HepG2 (cell line): Measurements from ENCODE around the gene IGSF21. TPM values are rescaled to one million over a fixed set of nuclear protein-coding genes. Genes with fewer than 3 reads are reported as not detected.

Source experiments
- ATAC-seq: fragments of 200-7000 bp; cut with Tn5 transposase; 3 replicates; pipeline ENCODE4 v1.9.1; 2020; ENCODE audit warnings: mild to moderate bottlenecking, moderate library complexity
- BruUV-seq: library from RNA; stranded (reverse); fragments of 400-500 nt; replicated peaks from 2 replicates; lab custom pipeline; 2021; lab: Mats Ljungman, UMichigan
- CTCF ChIA-PET: fragments of 300-600 bp; formaldehyde crosslinking; extraction: SDS; loops from one replicate; lab custom pipeline; 2021; ENCODE audit warnings: low total read pairs, inconsistent platforms, low intra/inter-chr PET ratio; lab: Yijun Ruan, JAX
- POLR2A ChIA-PET: fragments of 350-600 bp; sonication (Branson Sonifier 250); formaldehyde crosslinking; loops from one replicate; lab custom pipeline; 2020; ENCODE audit warnings: antibody characterized with exemption, inconsistent platforms; lab: Yijun Ruan, JAX
- DNase-seq: peaks from one replicate; pipeline ENCODE4 v3.0.0-alpha.2; 2015; ENCODE audit warnings: low spot score
- FAIRE-seq: peaks from 3 replicates; lab custom pipeline; 2011; peaks lifted over from hg19 to GRCh38; lab: Jason Lieb, UNC
- H2AFZ ChIP-seq: one replicate; pipeline ENCODE4 v1.6.1; 2011; ENCODE audit warnings: low read length, inconsistent platforms
- H3K27ac ChIP-seq: fragments of 300-600 bp; 3 replicates; pipeline ENCODE4 v1.8.0; 2011; ENCODE audit warnings: mixed run types, mild to moderate bottlenecking, mixed read lengths, low read length, inconsistent platforms; ENCODE audit not compliant: insufficient read depth; ENCODE audit errors: extremely low read length
- H3K27me3 ChIP-seq, 2 experiments: fragments of 200-600 bp in 1 of 2; 2 replicates in 1 of 2; 3 replicates in 1 of 2; pipeline versions ENCODE4 v1.6.0 to v1.8.0; 2011; ENCODE audit warnings: low read length in 2 of 2, mild to moderate bottlenecking in 2 of 2, moderate library complexity in 2 of 2, inconsistent platforms in 1 of 2; ENCODE audit not compliant: insufficient read depth in 2 of 2, control insufficient read depth in 1 of 2
- H3K36me3 ChIP-seq, 2 experiments: fragments of 200-600 bp in 1 of 2; replicated peaks in 1 of 2; 2 replicates in 1 of 2; 3 replicates in 1 of 2; pipeline versions ENCODE4 v1.5.1 to v1.8.0; 2011; ENCODE audit warnings: low read length in 2 of 2, inconsistent platforms in 1 of 2; ENCODE audit not compliant: insufficient read depth in 2 of 2, control insufficient read depth in 1 of 2
- H3K4me1 ChIP-seq: 2 replicates; pipeline ENCODE4 v1.5.1; 2012; ENCODE audit warnings: low read length, inconsistent platforms; ENCODE audit not compliant: insufficient read depth
- H3K4me2 ChIP-seq: 2 replicates; pipeline ENCODE4 v1.6.0; 2011; ENCODE audit warnings: low read depth, low read length, inconsistent platforms
- H3K4me3 ChIP-seq, 3 experiments: fragments of 200-600 bp in 1 of 3; sonication (generic), shearing (Covaris generic) in 1 of 3; replicated peaks in 1 of 3; 2 replicates each; pipeline ENCODE4 v1.5.1; 2011 to 2016; ENCODE audit warnings: low read length in 3 of 3, inconsistent platforms in 2 of 3, low read depth in 2 of 3, mild to moderate bottlenecking in 2 of 3, control low read depth in 1 of 3, mixed read lengths in 1 of 3; ENCODE audit not compliant: insufficient read depth in 1 of 3
- H3K79me2 ChIP-seq: one replicate; pipeline ENCODE4 v1.6.1; 2011; ENCODE audit warnings: low read length, inconsistent platforms; ENCODE audit not compliant: insufficient read depth
- H3K9ac ChIP-seq: 2 replicates; pipeline ENCODE4 v1.6.0; 2011; ENCODE audit warnings: mild to moderate bottlenecking, low read depth, low read length, inconsistent platforms; ENCODE audit not compliant: insufficient read depth
- H3K9me3 ChIP-seq: 2 replicates; pipeline ENCODE4 v1.5.1; 2012; ENCODE audit warnings: mild to moderate bottlenecking, low read length
- H4K20me1 ChIP-seq: 2 replicates; pipeline ENCODE4 v1.6.0; 2011; ENCODE audit warnings: inconsistent platforms, mild to moderate bottlenecking, low read length, moderate library complexity; ENCODE audit not compliant: insufficient read depth
- BHLHE40 ChIP-seq: IDR thresholded peaks from 2 replicates; pipeline ENCODE4 v1.6.1; 2011; ENCODE audit warnings: low read length, improper control_type of control experiment
- CREB3 ChIP-seq: sonication (generic); formaldehyde crosslinking; IDR thresholded peaks from 2 replicates; pipeline ENCODE4 v1.5.0; 2020; ENCODE audit warnings: missing genetic modification reagents
- NFYB ChIP-seq: sonication (generic); formaldehyde crosslinking; IDR thresholded peaks from 2 replicates; pipeline ENCODE4 v1.4.0; 2020; ENCODE audit warnings: missing genetic modification reagents
- PCBP1 ChIP-seq: fragments of 200-400 bp; formaldehyde crosslinking; IDR thresholded peaks from 2 replicates; pipeline ENCODE4 v1.6.1; 2017; ENCODE audit warnings: mild to moderate bottlenecking, low read depth, low read length, borderline replicate concordance
- ZNF207 ChIP-seq: fragments of 450-650 bp; IDR thresholded peaks from 2 replicates; pipeline ENCODE4 v1.6.1; 2016; ENCODE audit warnings: antibody characterized with exemption, borderline replicate concordance
- ZNF292 ChIP-seq: sonication (generic); formaldehyde crosslinking; IDR thresholded peaks from 2 replicates; pipeline ENCODE4 v1.8.1; 2022; ENCODE audit warnings: mild to moderate bottlenecking, low read depth, missing genetic modification reagents, borderline replicate concordance
- WGBS: methylation state at CpG from one replicate; pipeline ENCODE4 v1.1.6; 2017; ENCODE audit warnings: low lambda C conversion rate; 5-methylcytosine and 5-hydroxymethylcytosine counted together
- in situ Hi-C: cut with HindIII; loops from 2 replicates; pipeline ENCODE4 v1.10.0; 2017; ENCODE audit warnings: low pct_unique_long_range_greater_than_20kb; ENCODE audit not compliant: extremely low pct_ligation_motif_present
- intact Hi-C: fragments of 100-400 bp; cut with micrococcal nuclease; formaldehyde crosslinking; loops from one replicate; pipeline ENCODE4 v1.10.0; 2022; ENCODE audit not compliant: unreplicated experiment
- polyA plus RNA-seq, 8 experiments: library from polyadenylated mRNA; depleted of rRNA in 3 of 8; stranded (reverse) in 7 of 8; unstranded in 1 of 8; fragments of >200 nt; fragmentation: Illumina TruSeq in 4 of 8; extraction: Trizol in 4 of 8; gene quantifications; 2 replicates each; pipeline versions ENCODE4 v1.2.1 to v1.2.3, GENCODE V29; 2011 to 2016; ENCODE audit warnings: low read depth in 4 of 8, missing spikeins in 1 of 8, mixed read lengths in 1 of 8; ENCODE audit not compliant: insufficient read depth in 1 of 8
- total RNA-seq, 5 experiments: library from RNA; depleted of rRNA; stranded (reverse); fragments of >200 nt; fragmentation: Illumina TruSeq; extraction: Trizol; gene quantifications; 2 replicates each; pipeline ENCODE4 v1.2.3, GENCODE V29; 2016; ENCODE audit warnings: low read depth in 1 of 5
- TF ChIP-seq, protein P1 (sequence below): sonication (generic); formaldehyde crosslinking; IDR thresholded peaks from 2 replicates; pipeline ENCODE4 v1.5.0; 2020; ENCODE audit warnings: mild to moderate bottlenecking, missing genetic modification reagents
- TF ChIP-seq, protein P2 (sequence below): sonication (generic); formaldehyde crosslinking; IDR thresholded peaks from 2 replicates; pipeline ENCODE4 v1.5.0; 2020; ENCODE audit warnings: mild to moderate bottlenecking, missing genetic modification reagents, borderline replicate concordance

Gene IGSF21
- total and polyA plus RNA-seq, 2 of the 13 experiments (the other 11 are each of a cell fraction or from before 2014, with no cell fraction given) = not detected

GRCh38 chr1:18188820-18189517 is 81.4 kb downstream of the IGSF21 start:
- Histone ChIP-seq H3K79me2 (no peaks in the 10 kb centered on the region), H4K20me1 (no peaks in the 10 kb centered on the region), H2AFZ (no peak overlapping the region), H3K4me2 (no peak overlapping the region), H3K9ac (no peak overlapping the region)
- intact Hi-C loops = no loop called here
- FAIRE-seq (no peak), ATAC-seq (no peak)
- no TSS peak for BruUV-seq
- TF ChIP-seq NFYB (CRISPR knock-in tag) = no peak
- no peak for TF ChIP-seq CREB3 (CRISPR knock-in tag)
- TF ChIP-seq, protein P1, sequence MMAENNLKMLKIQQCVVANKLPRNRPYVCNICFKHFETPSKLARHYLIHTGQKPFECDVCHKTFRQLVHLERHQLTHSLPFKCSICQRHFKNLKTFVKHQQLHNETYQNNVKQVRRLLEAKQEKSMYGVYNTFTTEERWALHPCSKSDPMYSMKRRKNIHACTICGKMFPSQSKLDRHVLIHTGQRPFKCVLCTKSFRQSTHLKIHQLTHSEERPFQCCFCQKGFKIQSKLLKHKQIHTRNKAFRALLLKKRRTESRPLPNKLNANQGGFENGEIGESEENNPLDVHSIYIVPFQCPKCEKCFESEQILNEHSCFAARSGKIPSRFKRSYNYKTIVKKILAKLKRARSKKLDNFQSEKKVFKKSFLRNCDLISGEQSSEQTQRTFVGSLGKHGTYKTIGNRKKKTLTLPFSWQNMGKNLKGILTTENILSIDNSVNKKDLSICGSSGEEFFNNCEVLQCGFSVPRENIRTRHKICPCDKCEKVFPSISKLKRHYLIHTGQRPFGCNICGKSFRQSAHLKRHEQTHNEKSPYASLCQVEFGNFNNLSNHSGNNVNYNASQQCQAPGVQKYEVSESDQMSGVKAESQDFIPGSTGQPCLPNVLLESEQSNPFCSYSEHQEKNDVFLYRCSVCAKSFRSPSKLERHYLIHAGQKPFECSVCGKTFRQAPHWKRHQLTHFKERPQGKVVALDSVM (CRISPR knock-in tag) = no peak
- TF ChIP-seq, protein P2, sequence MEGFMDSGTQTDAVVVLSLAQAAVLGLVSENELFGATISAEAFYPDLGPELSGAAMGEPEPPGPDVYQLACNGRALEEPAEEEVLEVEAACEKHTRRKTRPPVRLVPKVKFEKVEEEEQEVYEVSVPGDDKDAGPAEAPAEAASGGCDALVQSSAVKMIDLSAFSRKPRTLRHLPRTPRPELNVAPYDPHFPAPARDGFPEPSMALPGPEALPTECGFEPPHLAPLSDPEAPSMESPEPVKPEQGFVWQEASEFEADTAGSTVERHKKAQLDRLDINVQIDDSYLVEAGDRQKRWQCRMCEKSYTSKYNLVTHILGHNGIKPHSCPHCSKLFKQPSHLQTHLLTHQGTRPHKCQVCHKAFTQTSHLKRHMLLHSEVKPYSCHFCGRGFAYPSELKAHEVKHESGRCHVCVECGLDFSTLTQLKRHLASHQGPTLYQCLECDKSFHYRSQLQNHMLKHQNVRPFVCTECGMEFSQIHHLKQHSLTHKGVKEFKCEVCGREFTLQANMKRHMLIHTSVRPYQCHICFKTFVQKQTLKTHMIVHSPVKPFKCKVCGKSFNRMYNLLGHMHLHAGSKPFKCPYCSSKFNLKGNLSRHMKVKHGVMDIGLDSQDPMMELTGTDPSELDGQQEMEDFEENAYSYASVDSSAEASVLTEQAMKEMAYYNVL (CRISPR knock-in tag) = no peak
- TF ChIP-seq BHLHE40 = no peak
- TF ChIP-seq ZNF292 (CRISPR knock-in tag) = no peak
- TF ChIP-seq PCBP1 = no peak
- no peak for TF ChIP-seq ZNF207
- TF ChIP-seq, all 625 proteins: peak for 0
- DNase-seq = no peak
- Histone ChIP-seq H3K4me3 (no peak overlapping the region), H3K27ac (no peak overlapping the region), H3K4me1 (no peaks in the 10 kb centered on the region), H3K27me3 (peaks cover 1 to 37% of the 10 kb centered on the region in 2 experiments; a peak in 3 of 5 replicates), H3K9me3 (no peaks in the 10 kb centered on the region), H3K36me3 (no peaks in the 10 kb centered on the region)
- ChIA-PET POLR2A (no interaction called here), CTCF (no interaction called here)
- 0% methylated on average over 5 of the region's 9 CpGs for WGBS
- in situ Hi-C loops = no loop called here
